SHP77 treated with DMSO at 0.1 percent for 48 hours (cell line): ENCODE measurements around the gene MCAT.
"Not testable (repeated sequence)": the region's sequence is repeated elsewhere in the genome, so short reads cannot be mapped to it uniquely, and the experiment has no call there.

Experiments
- DNase-seq: peaks from one replicate; lab custom pipeline; 2025; lab: John Stamatoyannopoulos, UW

Gene MCAT

DNA sequence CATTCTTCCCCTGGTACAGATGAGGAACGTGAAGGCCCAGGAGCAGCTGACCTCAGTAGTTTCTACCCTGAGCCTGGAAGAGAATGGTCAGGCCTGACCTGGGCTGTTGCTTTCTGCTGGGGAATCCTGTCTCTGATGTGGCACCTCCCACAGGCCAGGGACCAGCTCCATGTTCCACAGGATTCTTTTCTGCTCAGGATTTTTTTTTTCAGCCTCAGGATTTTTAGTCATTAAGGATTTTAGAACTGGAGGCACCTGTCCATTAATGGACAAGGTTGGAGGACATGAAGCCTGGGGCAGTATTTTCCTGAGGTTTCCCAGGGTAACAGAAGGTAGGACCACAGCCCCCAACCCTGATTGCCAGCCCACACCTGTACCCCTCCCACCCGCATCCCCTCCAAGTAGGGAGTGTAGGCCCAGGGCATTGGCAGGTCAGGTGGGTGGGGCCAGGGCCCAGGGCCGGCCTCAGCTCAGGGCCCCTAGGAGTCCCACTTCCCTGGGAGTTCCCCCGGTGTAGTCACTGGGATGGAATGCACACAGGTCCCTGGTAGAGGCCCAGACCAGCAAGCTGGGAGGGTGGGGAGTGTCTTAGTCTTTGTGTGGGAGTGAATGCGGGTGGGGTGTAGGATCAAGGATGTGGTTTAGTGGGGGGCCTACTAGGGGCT is 16.6 kb downstream of the MCAT start:
- no peak for DNase-seq

DNA sequence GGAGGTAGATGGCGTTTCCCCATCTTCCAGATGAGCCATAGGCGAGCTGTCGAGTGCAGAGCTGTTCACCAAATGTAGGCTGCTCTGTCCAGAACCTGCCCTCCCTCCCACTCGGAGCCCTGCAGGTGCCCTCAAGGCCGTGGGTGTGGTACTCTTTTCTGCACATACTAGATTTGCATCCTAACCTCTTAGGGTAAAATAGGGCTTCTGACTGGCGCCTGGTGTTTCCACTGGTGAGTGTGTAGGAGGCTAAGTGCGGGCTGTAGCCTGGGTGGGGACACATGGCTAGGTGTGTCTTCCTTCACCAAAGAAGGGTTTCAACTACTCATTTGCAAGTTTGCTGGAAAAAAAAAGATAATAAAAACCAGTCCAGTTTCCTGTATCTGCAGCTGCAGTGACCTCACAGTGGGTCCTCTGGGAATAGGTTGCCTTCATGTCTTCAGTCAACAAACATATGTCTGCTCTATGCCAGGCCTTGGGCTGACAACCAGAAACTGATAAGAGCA is 24.2 kb downstream of the MCAT start:
- DNase-seq: no peak

DNA sequence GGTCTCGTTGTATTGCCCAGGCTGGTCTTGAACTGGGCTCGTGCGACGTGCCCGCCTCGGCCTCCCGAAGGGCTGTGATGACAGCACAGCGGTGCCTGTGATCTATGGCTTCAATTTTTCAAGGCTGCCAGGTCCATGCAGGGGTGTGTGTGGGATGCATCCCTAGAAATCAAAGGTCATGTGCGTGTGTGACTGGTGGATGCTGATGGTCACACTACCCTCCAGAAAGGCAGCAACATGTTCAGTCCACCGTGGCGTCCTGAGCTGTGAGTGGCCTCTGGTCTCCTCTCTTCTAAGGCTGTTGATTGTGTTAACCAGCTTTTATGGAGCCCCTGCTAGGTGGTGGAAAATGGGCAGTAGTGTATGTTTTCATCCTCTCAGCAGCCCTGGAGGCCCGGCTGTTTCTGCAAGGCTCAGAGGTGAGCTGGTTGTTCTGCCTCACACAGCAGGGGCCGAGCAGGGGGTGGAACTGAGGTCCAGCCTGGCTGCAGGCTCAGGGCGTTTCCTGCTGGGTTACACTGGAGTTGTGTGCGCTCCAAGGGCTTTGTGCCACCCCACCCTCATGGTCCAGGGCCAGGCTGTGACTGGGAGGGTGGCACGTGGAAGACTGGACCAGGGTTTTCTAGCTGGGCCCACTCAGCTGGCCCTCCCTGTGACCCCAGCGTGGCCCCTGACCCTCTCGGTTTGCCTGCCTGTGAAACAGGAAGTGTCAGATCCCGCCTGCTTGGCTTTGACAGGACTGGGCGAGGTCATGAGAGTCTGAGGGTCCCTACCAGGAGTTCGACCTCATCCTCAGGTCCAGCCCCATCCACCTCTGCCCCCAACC is 25.0 kb downstream of the MCAT start:
- DNase-seq: no peak

DNA sequence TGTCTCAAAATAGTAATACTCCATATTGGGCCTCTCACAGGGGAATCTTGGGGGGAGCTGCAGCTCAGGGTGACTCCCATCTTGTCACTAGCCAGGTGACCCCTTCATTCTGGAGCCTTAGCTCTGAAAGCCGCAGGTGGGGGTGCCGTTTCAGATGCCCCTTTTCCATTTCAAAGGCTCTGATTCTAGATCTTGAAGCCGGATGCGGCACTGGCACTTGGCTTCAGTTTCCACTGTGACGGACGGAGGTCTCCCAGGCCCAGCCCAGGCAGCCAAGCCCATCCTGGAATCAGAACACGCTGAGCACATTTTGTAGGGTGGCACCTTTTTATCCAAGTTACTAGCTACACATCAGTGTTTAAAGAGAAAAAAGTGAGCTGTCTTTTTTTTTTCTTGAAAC is 26.3 kb downstream of the MCAT start:
- no peak for DNase-seq

DNA sequence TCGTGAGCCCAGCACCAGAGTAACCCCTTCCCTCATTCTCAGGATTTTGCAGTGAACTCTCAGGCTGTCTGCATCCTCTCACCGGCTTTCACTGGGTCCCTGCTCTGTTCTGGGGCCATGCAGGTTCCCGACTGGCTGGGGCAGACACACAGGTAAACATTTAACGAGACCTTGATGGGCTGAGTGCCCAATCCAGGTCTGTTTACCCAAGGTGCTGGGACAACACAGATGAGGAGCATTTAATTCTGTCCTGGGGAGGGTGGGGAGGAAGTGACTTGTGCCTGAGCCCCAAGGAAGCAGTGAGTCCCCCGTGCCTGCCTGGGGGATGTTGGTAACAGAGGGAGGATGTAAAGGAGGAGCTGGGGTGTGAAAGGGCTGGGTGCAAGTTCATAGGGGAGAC is 28.2 kb downstream of the MCAT start:
- no peak for DNase-seq

DNA sequence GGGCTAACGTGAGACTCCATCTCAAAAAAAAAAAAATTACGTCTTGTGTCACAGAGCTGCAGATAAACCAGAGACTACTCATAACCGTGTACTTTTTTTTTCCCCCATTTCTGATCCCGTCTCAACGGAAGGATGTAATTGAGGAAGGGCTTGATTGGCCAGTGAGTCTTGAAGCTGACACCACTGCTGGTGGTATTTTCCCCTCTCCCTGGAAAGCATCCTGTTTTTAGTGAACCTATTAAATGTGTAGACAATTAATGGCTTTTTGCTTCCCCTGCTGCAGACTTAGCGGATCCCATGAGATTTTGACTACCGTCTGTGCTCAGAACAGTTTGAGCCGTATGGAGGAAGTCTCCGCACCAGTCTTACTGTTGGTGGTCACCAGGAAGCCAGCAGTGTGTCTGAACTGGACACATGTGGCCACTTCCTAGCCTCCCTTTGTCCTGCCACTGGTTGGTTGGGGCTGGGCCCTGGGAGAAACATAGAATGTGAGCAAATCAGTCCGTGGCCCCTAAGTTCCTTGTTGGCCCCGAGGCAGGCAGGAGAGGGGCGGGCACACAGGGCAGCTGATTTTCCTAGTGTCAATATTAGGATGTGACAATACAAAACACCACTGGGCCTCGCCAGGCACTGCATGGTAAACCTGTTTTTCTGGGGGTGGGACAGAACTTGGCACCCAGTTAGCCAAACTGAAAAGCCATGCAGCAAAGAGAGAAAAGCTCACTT is 29.5 kb downstream of the MCAT start:
- no peak for DNase-seq

DNA sequence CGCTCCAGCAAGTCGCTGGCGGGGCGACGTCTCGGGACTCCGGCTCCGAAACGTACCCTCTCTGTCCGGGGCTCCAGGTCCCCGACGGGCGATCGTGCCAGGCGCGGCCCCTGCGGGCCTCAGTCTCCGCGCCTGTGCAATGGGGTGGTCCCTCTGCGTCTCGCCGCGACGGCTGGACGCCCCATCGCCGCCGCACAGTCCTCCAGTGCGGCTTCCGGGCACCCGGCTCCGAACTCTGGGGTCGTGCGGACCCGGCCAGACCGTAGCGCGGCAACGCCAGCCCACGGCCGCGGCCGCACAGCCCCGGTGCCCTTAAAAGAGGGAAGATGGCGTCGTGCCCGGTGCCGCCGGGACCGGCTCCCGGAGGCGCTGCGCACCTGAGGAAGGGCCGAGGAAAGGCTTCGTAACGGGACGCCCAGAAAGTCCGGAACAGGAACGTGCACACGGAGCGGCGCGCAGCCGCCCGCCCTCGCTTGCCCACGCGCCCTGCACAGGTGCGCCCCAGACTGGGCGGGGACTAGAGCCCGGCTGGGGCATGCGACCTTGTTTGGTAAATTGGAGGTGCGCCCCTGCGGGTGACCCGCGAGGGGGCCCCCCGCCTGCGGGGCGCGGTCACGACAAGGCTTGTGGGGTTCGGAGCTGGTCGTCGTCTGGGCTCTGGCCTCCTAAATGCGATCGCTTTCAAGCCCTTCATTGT is 32.1 kb downstream of the MCAT start:
- DNase-seq: no peak

DNA sequence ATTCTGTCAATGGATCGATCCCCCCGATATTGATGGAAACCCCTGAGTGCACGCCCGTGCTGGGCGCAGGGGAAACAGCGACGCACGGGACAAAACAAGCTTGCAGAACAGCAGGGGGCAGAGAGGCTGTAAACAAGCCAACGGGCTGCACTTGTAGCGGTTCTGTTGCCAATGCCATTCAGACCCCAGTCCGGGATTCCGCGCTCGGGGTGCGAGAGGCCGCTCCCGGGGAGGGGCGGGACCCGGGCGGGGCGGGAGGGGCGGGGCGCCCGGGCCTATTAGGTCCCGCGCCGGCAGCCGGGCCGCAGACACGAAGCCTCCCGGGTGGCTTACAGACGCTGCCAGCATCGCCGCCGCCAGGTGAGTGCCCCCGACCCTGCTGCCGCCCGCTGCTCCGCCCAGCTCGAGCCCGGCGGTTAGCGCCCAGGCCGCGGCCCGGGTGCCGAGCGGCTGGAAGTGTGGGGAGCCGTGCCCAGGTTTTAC is 32.7 kb downstream of the MCAT start, which contains the start of gene BIK:
Gene BIK, plus strand, starts transcription at position 307 of the 483 bp plus-strand sequence. CDS start 13,273 bp downstream, outside the sequence.
- DNase-seq: no peak

DNA sequence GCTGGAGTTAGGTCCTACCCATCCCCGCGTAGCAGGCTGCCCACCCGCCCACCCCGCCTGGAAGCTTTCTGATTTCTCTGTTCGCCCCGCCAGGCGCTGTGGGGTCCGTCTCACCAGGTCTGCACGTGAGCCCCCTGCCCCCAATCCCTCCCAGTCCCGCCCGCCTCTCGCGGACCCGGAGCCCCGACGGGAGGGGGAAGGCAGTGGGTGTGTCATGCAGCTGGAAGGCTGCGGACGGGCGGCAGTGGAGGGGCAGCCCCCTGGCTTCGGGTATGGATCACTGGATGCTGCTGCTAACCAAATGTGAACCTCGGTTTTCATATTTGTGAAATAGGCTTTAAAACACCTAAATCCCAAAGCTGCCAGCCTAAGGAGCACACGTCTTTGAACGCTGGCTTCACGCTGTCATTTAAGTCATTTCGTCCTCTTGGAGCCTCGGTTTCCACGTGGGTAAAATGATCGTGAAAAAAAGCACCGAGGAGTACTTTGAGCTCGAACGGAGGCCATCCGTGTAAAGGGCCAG is 33.2 kb downstream of the MCAT start:
- no peak for DNase-seq

DNA sequence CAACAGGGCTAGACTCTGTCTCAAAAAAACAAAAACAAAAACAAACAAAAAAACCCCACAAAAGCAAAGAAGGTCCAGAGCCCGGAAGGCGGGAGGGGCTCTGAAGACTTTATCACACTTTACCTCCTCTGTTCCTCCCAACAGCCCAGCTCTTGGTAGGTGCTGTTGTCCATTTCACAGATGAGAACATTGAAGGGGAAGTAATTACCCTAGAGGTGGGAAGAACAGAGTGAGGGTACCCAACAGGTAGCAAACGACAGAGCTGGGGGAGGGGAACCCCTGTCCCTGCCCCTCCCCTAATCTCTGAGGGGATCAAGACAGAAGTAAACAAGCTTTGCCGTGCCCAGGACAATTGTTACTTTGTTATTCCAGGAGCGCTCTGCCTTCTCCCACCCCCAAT is 33.7 kb downstream of the MCAT start:
- DNase-seq: no peak

DNA sequence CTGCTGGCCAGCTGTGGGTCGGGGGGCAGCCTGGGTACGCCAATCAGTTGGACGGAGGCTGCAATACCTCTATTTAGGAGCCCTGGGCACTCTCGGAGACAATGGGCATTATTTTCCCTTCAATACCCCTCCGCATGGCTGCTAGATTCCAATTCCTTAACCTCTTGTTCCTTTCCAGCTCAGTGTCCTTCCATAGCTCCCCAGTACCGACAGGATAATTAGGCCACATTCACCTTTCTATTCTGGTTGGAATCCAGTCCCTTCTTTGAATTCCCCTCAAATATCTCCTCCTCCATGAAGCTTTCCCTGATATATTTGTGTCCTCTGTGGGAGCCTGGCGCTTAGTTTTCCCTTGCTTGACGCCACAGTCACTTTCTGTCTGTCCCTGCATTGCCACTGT is 36.9 kb downstream of the MCAT start:
- DNase-seq: no peak

DNA sequence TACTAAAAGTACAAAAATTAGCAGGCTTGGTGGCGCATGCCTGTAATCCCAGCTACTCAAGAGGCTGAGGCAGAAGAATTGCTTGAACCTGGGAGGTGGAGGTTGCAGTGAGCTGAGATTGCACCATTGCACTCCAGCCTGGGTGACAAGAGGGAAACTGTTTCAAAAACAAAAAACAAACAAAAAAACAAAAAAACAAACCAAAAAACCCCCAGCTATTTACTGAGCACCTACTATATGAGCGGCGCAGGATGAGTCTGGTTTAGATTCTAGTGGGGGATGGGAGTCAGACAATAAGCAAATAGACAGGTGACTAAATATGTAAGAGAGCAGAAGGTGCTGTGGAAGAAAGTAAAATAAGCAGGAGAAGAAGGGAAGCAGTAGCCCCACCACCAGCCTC is 38.2 kb downstream of the MCAT start:
- not testable (repeated sequence) for DNase-seq

DNA sequence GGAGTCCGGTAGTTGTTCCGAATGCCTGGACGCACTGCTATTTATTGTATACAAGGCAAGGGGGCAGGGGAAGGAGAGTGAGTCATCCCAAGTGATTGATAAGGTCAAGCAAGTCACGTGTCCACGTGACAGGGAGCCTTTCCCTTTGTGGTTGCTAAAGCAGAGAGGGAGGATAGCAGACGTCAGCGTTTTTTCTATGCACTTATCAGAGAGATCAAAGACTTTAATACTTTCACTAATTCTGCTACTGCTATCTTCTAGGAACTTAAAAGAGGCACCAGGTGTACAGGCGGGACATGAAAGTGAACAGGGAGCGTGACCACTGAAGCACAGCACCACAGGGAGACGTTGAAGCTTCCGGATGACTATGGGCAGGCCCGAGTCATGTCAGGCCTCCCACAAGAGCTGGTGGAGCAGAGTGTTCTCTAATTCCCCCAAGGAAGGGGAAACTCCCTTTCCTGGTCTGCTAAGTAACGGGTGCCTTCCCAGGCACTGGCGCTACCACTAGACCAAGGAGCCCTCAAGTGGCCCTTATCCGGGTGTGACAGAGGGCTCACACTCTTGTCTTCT is 39.1 kb downstream of the MCAT start:
- DNase-seq: not testable (repeated sequence)

DNA sequence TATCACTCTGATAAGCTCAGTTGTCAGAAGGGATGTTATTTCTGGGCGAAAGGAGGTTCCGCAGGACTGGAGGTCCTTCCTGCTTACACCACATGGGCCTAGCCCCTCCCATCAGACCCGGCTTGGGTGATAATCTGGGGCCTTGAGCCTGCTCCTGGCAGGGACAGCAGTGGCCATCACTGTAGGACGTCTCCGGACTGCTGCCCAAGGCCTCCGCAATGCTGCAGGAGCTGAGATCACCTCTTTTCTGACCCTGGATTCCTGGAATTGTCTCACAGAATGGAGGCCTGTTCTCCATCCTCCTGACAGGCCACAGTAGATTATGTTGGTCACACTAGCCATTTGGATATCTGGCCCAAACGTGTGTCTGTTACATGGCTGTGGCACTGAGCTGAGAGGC is 41.9 kb downstream of the MCAT start:
- DNase-seq: no peak

DNA sequence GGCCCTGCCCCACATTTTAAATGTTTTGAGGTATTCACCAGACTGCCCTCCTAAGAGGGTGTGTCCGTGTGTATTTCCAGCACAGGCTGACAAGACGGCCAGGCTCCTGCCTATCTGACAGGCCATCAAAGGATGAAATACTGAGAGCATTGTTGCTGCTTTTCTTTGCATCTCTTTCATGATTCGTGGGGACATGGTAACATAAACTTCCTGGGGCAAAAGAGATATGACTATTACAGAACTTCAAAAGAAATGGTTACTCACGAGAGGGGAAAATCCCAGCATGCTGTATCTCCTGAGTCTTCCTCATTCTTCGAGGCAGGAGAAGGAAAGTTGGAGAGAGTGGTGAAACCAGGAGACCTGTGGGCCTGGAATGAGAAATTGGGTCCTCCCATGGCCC is 43.0 kb downstream of the MCAT start:
- DNase-seq: no peak

DNA sequence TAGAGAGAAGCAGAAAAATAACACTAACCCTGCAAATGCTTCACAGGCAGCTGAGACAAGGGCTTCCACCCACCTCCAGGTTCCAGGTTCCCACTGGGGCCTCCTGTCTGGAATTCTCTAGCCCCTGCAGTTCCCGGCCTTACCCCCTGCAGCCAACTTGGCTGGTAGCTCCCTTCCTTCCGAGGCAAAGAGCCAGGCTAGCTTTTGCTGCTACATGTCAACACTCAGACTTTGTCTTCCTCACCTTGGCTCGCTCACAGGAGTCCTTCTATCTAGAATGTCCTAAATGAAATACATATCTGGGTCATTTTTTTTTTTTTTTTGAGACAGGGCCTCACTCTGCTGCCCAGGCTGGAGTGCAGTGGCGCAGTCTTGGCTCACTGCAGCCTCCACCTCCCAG is 44.1 kb downstream of the MCAT start:
- no peak for DNase-seq

DNA sequence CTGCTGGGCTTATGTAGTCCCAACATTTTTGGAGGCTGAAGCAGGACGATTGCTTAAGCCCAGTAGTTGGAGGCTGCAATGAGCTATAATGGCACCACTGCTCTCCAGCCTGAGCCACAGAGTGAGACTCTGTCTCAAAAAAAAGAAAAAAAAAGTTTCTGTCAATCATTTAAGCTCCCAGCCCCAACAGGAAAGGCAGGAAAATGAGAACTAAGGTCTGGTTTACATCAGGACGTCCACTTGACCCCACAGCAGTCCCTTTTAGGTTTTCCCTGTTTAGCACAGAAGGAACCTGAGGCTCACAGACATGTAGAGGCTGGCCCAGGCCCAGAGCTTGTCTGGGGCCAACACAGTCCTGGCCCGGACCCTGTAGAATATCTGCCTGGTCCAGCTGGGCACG is 44.8 kb downstream of the MCAT start:
- no peak for DNase-seq

DNA sequence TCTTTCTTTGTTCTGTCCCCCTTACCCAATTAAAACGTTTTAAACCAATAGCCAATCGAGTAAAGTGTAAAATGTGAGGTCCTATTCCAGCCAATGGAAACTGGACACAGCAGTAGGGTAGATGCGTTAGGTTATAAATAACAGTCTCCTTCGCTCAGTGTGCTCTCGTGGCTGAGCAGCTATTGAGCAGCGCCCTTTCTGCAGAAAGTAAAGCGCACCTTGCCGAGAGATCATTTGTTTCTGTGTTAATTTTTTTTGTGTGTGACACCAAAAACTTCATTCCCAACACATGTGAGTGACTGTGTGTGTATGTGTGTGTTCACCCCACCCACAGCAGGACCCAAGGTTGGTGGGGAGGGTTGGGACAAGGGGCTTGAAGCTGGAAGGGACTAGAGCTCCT is 46.8 kb downstream of the MCAT start:
- no peak for DNase-seq

DNA sequence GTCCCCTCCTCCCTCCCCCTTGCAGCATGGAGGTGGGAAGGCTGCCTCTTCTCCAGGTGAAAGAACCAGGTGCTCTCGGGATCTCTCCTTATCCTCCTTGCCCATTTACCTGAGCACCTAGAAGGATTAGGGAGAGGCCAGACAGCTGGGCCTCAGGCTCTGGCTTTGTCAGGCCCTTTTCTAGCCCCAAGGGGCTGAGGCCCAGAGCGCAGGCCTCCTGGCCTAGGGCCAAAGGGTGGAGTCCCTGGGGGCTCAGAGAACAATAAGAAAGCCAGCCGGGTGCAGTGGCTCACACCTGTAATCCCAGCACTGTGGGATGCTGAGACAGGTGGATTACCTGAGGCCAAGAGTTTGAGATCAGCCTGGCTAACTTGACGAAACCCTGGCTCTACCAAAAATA is 48.6 kb downstream of the MCAT start:
- DNase-seq: no peak

DNA sequence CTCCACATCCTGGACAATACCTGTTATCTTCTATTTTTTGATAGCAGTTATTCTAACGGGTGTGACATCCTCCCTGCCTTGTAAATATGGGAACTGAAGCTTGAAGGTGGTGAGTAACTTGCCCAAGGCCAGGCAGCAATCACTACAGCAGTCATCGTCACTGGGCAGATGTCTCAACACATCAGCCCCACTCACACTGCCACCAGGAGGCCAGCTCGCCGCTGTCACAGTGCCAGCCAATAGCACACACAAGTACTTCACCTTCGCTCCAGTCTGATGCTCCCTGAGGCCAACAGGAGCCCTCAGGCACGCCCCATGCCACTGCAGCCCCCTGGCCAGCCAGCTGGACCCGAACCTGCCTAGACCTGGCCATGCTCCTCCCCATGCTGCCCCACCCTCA is 49.1 kb downstream of the MCAT start:
- DNase-seq: peak; percentile 27

DNA sequence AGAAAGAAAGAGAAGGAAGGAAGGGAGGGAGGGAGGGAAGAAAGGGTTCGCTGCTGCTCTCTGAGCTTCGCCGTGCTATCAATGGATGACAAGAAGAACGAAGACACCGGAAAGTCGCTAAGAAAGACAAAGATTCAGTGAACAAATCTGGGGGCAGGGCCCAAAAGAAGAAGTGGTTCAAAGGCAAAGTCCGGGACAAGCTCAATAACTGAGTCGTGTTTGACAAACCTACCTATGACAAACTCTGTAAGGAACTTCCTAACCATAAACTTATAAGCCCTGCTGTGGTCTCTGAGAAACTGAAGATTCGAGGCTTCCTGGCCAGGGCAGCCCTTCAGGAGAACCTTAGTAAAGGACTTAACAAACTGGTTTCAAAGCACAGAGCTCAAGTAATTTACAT is 51.1 kb downstream of the MCAT start:
- DNase-seq: no peak
